ENCODE results near the gene PPFIA3.

PPFIA3 gene

DNA sequence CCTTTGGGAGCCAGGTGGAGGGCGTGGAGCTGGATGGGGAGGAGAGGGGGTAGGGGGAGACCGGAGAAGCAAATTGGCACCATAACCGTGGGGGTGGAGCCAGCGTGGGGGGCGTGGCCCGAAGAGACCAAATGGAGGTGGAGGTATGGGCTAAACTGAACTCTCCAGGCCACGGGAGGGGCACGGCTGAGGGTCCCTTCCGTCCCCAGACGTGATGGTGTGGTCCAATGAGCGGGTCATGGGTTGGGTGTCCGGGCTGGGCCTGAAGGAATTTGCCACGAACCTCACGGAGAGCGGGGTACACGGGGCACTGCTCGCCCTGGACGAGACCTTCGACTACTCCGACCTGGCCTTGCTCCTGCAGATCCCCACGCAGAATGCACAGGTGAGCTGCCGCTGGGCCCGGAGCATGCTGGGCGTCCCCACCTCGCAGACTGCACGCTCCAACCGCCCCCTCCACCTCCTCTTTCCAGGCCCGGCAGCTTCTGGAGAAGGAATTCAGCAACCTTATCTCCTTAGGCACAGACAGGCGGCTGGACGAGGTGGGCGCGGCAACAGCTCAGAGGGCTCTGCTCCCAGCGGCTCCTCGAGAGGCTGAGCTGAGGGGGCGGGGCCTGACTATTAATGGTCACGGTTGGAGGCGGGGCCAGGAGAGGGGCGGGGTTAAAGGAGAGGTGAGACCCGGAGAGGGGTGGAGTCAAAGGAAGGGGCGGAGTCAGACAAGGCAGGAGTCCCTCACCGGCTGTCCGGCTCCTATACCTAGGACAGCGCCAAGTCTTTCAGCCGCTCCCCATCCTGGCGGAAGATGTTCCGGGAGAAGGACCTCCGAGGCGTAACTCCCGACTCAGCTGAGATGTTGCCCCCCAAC lies 29.7 kb downstream of the PPFIA3 start:
- peak; percentile 49 to 62 for DNase-seq (ENCODE audit: low read depth in 1 of 2, low spot score in 1 of 2)

DNA sequence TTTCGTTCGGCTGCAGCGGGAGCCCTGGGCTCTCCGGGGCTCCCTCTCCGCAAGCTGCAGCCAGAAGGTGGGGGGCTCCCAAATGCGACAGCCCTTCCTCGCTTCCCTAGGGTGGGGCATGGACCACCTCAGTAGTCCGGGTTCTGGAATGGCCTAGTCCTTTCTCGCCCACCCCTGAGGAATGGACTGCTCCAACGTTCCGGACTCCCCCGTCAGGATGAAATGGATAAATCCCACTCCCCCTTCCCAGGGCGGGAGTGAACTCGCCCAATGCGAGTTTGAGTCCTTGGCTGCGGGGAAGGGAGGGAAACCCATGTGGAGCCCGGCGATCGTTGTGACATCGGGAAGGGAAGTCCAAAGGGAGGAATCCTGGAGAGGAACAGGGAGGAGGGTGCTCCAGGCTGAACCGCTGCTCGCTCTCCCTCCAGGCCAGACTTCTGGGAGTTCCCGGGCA lies 30.3 kb downstream of the PPFIA3 start:
- DNase-seq (ENCODE audit: low read depth in 1 of 2, low spot score in 1 of 2) = no peak

DNA sequence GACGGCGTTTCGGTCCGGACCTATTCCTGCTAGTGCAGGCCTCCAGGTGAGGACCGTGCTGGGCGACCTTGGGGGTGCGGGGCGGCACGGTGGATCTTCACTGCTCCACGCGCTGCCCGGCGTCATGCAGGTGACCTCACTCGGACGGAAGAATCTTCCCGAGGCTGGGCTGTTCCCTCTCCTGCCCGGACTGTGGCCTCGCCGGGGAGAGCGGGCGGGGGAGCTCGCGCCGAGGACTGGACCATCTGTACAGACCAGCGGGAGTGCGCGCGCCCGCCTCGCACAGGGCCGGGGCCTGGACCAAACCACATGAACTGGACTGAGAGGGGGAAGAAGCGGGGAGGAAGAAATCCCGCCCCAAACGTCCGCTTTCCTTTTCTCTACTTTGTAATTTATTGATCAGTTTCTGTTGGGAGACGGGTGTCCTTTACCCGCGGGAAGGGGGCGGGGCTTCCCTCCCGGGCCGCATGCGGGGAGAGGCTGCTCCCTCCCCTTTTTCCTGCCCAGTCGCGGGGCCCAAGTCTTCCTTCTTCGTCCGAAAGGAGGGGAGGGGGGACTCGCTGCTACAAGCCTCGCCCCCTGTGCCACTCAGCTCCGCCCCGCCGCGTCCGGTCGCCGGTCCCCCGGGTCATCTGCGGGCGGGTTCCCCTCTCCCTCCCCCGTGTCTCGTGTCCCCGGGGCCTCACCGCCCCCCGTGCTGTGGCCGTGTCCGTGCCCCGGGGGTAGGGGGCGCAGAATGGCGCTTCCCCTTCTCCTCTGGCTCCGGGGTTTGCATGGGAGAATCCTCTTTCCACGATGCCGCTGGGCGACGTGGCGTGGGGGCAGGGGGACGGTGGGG lies 31.0 kb downstream of the PPFIA3 start:
- no peak for DNase-seq (ENCODE audit: low read depth in 1 of 2, low spot score in 1 of 2)

DNA sequence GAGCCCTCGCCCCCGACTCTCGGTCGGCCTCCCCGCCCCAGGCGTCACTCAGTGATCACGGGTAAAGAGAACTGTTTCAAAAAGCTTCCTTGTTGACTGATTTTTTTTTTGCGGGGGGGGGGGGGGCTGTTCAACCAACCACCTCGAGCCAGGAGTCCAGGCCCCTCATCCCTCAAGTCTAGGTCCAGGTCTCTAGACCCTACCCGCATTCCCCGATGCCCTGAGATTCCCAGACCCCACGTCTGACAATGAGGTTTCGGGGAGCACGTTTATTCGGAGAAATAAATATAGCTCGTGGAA lies 31.6 kb downstream of the PPFIA3 start:
- DNase-seq (ENCODE audit: low read depth in 1 of 2, low spot score in 1 of 2) = no peak

DNA sequence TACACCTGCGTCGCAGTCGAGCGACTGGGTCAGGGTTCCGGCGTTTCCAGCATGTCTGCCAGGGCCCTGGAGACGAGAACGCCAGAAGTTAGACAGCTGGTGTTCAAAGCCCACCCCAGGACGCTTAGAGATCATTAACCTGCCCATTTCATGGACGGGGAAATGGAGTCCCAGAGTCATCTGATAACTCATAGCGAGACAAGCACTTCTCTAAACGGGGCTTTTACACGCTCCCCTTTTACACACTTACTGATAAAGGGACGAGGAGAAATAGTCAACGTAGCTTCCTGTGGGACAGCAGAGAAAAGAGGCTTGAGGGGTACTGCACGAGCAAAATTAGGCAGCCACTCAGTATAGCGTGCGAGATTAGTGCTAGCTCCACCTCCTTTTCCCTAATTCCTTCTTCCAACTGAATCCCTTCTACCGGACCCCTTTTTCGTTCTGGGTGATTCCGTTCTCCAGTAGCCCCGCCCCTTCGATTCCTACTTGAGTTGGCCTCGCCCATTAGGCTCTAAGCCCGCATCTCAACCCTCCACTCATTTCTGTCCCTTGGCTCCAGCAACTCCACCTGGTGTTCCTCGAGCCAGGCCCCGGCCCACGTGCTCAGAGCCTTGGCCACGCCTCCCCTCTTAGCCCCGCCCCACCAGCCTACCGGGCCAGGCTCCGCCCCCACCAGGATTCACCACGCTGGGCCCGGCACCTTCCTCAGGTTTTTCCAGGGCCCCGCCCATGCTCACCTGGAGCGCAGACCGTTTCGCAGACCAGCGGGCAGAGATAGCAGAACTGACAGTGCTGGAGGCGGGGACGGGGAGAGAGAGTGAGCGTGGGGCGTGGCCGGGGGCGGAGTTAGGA lies 32.1 kb downstream of the PPFIA3 start:
- no peak for DNase-seq (ENCODE audit: low read depth in 1 of 2, low spot score in 1 of 2)

DNA sequence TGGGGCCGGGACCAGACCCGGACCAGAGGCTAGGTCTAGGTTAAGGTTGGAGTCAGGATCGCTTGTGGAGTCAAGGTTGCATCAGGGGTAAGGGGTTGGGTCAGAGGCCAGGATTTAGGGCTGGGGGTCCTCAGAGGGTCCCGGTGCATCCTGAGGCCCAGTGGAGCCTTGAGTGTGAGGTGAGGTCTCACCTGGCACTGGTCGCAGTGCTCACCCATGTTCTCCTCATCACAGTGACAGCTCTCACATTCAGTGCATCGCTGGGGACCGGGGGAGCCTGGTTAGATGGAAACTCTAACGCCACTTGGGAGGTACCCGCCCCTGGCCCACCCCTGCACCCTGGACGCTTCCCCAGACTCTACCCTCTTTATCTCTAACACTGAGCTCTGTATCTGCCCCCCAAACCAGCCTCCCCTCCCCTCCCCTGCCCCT lies 32.8 kb downstream of the PPFIA3 start:
- no peak for DNase-seq (ENCODE audit: low read depth in 1 of 2, low spot score in 1 of 2)

DNA sequence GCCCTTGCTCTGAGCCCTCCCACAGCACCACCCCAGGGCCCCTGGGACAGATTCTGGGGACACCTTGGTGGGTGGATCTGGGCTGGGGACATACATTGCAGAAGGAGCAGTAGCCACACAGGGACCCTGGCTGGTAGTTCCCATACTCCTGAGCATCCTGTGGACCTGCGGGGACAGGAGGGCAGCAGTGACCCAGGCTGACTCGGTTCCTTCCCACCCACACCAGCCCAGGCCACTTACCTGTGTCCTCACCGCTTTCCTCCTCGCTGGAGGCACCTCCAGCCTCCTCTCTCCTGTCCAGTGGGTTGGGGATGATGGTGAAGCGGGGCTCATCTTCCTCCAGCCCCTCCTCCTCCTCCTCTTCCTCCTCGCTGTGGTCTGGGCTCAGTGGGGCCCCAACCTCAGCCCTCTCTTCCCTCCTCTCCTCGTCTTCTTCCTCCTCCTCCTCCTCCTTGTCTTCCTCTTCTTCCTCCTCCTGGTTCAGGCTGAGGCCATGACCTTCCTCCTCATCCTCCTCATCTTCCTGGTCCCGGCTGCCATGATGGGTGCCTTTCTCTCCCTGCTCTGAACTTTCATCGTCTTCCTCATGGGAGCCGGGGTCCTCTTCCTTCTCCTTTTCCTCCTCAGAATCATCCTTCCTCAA lies 33.9 kb downstream of the PPFIA3 start:
- DNase-seq (ENCODE audit: low read depth in 1 of 2, low spot score in 1 of 2) = no peak

DNA sequence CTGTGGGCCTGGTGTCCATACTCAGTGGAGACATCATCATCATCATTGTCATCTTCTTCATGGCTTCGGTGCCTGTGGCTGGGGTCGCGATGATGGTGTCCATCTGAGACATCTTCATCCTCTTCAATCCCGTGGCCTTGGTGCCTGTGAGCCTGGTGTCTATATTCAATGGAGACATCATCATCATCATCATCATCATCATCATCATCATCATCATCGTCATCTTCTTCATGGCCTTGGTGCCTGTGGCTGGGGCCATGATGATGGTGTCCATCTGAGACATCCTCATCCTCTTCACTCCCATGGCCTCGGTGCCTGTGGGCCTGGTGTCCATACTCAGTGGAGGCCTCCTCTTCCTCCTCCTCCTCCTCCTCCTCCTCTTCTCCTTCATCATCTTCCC lies 34.9 kb downstream of the PPFIA3 start:
- no peak for DNase-seq (ENCODE audit: low read depth in 1 of 2, low spot score in 1 of 2)

DNA sequence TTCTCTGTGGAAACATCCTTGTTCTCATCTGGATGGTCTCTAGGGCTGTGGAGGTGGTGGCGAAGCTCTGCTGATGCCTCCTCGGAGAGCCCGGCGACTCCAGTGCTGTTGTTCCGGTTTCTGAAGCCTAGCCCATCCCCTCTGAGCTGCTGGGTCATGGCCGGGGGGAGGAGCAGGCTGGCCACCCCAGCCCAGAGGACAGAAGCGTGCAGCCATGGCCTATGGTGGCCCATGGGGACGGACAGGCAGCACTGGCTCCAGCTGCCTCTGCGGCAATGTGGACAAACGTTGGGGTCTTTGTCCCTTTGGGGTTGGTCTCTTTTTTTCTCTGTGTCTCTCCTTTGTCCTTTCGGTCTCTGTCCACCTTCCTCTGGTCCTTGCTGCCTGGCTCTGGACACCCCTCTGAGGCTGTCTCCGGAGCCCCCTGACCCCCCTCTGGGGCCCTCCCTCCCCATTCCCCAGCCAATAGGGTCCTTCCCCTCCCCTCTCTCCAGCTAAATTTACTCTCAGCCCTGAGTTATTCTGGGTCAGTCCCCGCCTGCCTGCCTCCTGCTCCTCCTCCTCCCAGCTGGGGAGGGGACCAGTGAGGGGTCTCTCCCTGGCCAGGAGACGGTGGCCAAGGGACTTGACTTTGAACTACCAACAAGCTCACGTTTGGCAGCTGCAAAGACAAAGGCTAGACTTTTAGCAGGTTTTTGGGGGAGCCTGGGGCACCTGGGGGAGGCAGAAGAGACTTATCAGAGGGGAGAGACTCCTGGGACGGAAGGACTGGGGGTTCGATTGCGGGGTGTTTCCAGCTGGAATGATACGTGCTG lies 35.9 kb downstream of the PPFIA3 start, which contains the start of gene HRC:
Gene HRC, minus strand, starts transcription at position 392 of the 815 bp plus-strand sequence. Its CDS starts 159 bp downstream, at position 233.
- DNase-seq (ENCODE audit: low read depth in 1 of 2, low spot score in 1 of 2) = no peak

DNA sequence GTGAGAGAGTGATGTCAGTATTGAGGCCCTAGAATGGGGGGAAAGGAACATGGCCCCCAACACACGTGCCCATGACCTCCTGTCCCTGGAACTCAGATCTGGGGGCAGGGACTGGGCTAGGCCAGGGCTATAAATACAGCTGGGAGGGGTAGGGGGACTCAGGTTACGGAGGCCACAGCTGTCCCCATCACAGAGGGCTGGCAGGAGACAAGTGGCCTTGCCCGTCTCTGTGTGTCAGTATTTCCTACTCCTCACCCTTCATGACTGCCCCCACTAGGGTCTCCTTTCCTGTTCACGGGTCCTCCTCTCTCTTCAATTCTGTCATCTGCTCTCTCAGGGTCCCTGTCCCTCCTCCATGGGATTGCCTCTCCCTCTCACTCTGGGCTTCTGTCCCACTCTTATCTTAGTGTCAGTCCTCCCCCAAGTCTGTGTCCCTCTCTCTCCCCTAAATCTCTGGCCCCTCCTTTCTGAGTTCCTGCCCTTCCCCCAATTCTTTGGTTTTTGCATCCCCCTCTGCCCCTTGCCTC lies 36.5 kb downstream of the PPFIA3 start:
- DNase-seq (ENCODE audit: low read depth in 1 of 2, low spot score in 1 of 2) = no peak

DNA sequence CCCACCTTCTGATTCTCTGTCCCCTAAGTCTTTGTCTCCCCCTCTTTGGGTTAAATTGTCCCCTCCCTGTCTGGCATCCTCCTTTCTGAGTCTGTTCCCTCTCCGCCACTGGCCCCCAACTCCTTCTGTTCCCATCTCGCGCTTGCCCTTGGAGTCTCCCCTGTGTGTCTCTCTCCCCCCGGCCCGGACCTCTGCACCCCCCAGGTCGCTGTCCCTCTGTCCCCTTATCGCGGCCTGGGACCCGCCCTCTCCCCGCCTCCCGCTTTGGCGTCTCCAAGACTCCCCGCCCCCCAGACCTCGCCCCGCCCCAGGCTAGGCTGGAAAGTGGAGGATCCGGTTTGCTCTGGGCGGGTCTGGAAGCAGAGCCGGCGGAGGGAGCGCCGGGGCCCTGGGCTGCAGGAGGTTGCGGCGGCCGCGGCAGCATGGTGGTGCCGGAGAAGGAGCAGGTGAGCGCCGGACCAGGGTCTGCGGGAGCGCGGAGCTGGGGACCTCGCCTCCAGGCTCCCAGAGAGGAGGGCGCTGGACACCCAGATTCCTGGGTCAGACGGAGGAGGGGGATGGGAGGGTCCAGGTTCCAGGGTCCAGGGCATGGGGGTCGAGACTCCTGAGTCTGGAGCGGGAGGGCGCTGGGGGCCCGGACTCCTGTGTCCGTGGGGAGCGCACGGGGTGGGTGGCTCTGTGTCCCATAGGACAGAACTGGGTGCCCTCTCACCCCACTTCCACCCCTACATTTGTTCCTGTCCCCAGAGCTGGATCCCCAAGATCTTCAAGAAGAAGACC lies 38.3 kb downstream of the PPFIA3 start, which contains the start of gene TRPM4:
Gene TRPM4, plus strand, starts transcription at position 348 of the 780 bp plus-strand sequence. Its CDS starts 75 bp downstream, at position 423.
- DNase-seq (ENCODE audit: low read depth in 1 of 2, low spot score in 1 of 2) = peak in 1 of 2 donors; percentile 38

DNA sequence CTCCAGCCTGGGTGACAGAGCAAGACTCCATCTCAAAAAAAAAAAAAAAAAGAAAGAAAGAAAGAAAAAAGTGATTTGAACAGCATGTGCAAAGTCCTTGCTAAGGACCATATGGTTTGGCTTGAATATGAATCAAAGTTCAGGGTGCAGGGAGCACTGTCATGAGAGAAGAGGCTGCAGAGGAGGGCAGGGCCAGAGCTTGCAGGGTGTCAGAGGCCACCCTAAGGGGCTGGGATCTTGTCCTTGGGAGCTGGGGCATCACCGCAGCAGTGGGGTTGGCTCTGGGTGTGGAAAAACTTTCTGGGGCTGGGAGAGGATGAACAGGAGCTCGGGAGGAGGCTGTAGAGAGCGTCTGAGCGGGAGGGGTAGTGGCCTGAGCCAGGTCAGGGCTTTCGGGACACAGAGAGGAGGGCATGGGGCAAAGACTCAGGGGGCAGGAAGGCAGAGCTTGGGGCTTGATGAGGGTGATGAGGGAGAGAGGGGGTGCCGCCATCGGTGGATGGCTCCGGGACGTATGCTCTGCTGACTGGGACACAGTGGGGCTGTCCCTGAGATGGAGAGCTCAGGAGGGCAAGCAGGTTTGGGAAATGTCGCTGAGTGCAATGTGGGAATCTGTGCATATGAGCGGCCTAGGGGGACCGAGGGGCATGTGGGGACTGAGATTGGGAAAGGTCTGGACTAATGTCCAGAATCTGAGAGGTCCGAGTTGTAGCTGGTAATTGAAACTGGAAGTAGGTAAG lies 41.3 kb downstream of the PPFIA3 start:
- DNase-seq (ENCODE audit: low read depth in 1 of 2, low spot score in 1 of 2) = no peak

DNA sequence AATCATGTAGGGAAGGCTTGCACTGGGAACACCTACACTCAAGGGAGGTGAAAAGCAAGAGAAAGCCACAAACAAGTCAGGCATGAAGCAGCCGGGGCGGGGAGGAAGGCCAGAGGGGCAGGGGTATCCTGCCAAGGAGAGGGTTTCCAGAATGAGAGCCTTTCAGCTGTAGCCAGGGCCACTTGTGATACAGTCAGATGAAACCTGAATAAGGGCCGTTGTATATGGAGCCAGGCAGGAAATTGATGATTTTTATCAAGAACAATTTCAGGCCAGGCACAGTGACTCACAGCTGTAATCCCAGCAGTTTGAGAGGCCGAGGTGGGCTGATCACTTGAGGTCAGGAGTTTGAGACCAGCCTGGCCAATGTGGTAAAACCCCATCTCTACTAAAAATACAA lies 42.6 kb downstream of the PPFIA3 start:
- DNase-seq (ENCODE audit: low read depth in 1 of 2, low spot score in 1 of 2) = no peak

DNA sequence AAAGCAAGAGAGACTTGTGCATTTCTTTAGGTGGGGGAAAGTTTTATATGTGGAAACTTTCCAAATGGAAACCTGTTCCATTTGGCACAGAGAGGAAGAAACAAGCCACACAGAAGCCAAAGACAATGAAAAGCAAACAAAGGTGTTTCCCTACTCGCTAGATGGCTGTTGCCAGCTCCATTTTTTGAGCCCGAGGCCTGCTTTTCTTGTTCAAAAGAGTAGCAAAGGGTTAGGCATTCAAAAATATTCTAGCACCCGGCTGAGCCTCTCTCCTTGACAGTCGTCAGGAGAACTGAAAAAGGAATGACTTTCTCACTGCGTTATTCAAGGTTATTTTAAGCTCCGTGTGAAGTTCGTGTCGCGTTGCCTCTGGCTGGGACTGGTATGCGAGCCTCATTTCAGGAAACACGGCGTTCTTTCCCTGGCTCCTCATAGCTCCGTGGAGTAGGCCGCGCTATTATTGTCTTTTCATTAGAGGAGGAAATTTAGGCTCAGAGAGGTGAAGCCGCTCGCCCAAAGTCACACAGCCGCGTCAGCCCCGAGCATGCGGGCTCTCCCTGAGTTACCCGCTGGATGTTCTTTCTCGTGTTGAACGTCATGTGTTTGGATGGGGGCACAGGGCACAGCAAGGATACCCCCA lies 45.9 kb downstream of the PPFIA3 start:
- no peak for DNase-seq (ENCODE audit: low read depth in 1 of 2, low spot score in 1 of 2)

DNA sequence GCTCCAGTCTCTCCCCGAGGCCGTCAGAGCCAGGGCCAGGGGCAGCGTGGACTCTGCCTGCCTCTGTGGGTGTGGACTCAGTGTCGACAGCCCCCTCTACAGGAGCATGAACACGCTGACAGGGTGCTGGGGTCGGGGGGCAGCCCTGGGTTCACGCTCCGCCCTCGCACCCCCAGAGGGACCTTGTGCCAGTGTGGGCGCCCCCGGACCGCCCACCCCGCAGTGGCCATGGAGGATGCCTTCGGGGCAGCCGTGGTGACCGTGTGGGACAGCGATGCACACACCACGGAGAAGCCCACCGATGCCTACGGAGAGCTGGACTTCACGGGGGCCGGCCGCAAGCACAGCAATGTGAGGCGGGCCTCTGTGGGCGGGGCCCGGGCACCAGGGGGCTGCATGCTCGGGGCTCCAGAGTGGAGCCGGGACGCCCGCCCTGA lies 46.5 kb downstream of the PPFIA3 start:
- no peak for DNase-seq (ENCODE audit: low read depth in 1 of 2, low spot score in 1 of 2)

DNA sequence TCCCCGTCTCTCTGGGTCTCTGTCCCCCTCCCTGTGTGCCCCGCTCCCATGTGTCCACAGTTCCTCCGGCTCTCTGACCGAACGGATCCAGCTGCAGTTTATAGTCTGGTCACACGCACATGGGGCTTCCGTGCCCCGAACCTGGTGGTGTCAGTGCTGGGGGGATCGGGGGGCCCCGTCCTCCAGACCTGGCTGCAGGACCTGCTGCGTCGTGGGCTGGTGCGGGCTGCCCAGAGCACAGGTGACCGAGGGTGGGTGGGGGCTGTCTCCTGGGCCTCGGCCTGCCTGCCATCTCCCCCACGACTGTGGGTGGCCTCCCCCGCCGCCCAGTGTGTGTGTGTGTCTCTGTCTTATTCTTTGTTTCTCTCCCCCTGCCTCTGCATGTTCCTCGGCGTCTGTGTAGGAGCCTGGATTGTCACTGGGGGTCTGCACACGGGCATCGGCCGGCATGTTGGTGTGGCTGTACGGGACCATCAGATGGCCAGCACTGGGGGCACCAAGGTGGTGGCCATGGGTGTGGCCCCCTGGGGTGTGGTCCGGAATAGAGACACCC lies 48.6 kb downstream of the PPFIA3 start:
- no peak for DNase-seq (ENCODE audit: low read depth in 1 of 2, low spot score in 1 of 2)

DNA sequence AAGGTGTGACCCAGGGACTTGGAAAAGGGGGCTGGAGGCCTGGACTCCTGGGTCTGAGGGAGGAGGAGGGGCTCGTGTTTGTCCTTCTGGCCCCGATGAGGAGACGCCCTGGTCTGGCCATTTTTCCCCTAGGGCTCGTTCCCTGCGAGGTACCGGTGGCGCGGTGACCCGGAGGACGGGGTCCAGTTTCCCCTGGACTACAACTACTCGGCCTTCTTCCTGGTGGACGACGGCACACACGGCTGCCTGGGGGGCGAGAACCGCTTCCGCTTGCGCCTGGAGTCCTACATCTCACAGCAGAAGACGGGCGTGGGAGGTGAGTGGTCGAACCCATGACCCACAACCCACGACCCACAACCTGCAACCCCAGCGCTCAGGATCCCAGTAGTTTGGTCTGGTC lies 49.1 kb downstream of the PPFIA3 start:
- DNase-seq (ENCODE audit: low read depth in 1 of 2, low spot score in 1 of 2) = no peak

All from activated CD4-positive, alpha-beta T cell treated with anti-CD3 and anti-CD28 coated beads, Interleukin-2, amount 50 U/mL, for 24 hours (primary cell).